GM12875 (cell line): ENCODE results near the gene HOXC5.

ENCODE experiments used
- H3K4me3 ChIP-seq: one replicate; pipeline ENCODE4 v1.5.1; 2011; ENCODE audit warnings: low read depth, low read length, control low read depth
- TF ChIP-seq, protein P1 (sequence below): IDR thresholded peaks from 2 replicates; pipeline ENCODE4 v1.5.1; 2011; ENCODE audit warnings: low read depth, mild to moderate bottlenecking, control low read depth, inconsistent platforms, low read length, moderate library complexity, borderline replicate concordance; ENCODE audit not compliant: insufficient read depth

HOXC5 gene

DNA sequence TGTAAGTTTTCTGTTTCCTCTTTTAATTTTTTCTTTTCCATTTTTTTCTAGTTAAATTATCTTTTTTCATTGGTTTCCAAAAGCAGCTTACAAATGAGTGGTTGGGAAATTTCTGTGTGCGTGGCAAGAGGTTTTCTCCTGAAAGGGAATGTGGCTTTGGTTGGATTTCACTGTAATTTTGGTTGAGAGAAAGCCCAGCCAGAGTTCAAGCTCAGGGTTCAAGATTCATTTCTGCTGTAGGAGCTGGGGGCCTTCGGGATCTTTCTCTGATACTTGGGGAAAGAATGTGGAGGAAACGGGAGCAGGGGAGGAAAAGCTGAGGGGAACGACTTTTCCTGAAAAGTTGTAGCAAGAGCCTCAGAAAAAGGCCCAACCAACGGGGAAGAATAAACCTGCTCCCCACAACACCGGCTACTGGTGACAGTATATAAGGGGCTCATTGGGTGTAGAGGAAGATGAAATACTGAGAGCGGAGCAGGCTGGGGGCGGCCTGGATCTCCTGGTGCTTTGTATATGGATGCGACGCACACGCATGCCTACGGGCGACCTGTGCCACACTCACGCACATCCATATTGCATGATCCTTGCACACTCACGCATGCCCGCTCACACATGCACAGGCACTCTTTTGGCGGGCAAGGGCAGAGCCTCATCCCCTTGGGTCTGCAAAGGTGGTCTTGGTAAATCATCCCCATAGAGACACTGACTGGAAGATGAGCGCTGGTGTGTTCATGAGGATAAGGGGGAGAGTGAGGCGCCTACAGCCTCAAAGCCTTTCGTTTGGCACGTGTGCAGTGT, 46.0 kb upstream of the HOXC5 start:
- no peak overlapping the region for H3K4me3 ChIP-seq
- TF ChIP-seq, protein P1, sequence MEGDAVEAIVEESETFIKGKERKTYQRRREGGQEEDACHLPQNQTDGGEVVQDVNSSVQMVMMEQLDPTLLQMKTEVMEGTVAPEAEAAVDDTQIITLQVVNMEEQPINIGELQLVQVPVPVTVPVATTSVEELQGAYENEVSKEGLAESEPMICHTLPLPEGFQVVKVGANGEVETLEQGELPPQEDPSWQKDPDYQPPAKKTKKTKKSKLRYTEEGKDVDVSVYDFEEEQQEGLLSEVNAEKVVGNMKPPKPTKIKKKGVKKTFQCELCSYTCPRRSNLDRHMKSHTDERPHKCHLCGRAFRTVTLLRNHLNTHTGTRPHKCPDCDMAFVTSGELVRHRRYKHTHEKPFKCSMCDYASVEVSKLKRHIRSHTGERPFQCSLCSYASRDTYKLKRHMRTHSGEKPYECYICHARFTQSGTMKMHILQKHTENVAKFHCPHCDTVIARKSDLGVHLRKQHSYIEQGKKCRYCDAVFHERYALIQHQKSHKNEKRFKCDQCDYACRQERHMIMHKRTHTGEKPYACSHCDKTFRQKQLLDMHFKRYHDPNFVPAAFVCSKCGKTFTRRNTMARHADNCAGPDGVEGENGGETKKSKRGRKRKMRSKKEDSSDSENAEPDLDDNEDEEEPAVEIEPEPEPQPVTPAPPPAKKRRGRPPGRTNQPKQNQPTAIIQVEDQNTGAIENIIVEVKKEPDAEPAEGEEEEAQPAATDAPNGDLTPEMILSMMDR: no peak

DNA sequence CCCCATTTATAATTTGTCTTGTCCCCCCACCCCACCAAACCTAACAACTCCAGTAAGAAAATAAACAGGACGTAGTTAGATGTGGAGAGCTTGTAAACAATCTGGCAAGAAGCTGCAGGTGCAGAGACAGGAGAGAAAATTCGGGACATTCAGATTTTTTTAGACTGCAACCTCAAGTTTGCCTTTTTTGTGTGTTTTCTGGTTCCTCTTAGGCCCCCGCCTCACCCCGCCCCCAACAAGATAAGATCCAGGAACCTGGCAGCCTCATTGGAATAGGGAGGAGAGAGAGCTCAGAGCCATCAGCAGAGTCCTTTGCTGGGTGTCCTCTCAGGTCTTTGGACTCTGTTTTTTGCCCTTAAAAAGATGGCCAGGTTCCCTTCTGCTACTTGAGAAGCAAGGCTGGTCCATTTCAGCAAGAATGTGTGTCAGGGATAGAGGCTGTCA, 45.0 kb upstream of the HOXC5 start:
- TF ChIP-seq, protein P1: no peak
- H3K4me3 ChIP-seq: no peak overlapping the region

DNA sequence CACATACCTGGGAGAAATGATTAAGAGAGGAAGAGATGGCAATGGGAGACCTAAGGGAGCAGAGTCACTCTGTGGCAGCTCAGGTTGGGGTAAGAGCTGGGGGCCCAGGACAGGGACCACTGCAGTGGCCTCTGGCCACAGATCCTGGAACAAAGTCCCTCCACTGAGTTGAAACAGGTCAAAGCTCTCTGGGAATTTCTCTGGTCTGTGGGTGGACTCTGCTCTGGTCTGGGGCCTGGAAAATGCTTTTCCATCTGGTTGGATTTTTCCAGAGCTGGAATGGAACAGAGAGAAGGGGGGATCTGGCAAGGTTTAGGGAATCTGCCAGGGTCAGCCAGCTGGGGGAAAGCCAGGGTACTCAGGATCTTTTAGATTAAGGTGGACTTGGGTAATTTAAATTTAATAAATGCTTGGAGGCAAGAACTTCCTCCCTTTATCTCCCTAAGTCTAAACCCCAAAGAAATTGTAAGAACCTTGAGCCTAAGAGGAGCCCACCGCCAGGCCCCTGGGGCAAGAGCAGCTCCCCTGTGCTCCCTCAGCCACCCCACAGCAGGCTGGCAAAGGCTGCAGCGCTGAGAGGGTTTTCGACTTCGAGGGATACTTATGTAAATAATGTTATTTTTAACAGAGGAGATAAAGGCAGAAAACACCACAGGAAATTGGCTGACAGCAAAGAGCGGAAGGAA, 44.2 kb upstream of the HOXC5 start:
- TF ChIP-seq, protein P1: no peak
- no peak overlapping the region for H3K4me3 ChIP-seq

DNA sequence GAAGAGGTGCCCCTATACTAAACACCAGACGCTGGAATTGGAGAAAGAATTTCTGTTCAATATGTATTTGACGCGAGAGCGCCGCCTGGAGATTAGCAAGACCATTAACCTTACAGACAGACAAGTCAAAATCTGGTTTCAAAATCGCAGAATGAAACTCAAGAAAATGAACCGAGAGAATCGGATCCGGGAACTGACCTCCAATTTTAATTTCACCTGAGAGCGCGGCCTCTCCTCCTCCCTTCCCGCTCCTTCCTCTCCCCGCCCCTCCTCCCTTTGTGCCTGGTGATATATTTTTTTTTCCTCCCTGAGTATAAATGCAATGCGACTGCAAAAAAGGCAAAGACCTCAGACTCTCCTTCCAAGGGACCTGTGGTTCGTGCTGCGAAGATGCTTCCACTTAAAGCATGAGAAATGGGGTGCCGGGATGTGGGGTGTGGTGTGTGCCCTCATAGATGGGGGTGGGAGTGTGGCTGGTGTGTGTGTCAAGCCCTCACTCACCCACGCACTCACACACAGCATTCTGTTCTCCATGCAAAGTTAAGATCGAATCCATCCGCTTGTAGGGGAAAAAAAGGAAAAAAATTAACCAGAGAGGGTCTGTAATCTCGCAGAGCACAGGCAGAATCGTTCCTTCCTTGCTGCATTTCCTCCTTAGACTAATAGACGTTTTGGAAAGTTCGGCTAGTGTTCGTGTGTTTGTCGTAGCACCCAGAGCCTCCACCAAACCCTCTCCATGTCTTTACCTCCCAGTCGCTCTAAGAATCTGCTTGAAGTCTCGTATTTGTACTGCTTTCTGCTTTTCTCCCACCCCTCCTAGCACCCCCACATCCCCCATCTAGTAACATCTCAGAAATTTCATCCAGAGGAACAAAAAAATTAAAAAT, 43.4 kb upstream of the HOXC5 start:
- TF ChIP-seq, protein P1: peak; percentile 64
- no peak overlapping the region for H3K4me3 ChIP-seq

DNA sequence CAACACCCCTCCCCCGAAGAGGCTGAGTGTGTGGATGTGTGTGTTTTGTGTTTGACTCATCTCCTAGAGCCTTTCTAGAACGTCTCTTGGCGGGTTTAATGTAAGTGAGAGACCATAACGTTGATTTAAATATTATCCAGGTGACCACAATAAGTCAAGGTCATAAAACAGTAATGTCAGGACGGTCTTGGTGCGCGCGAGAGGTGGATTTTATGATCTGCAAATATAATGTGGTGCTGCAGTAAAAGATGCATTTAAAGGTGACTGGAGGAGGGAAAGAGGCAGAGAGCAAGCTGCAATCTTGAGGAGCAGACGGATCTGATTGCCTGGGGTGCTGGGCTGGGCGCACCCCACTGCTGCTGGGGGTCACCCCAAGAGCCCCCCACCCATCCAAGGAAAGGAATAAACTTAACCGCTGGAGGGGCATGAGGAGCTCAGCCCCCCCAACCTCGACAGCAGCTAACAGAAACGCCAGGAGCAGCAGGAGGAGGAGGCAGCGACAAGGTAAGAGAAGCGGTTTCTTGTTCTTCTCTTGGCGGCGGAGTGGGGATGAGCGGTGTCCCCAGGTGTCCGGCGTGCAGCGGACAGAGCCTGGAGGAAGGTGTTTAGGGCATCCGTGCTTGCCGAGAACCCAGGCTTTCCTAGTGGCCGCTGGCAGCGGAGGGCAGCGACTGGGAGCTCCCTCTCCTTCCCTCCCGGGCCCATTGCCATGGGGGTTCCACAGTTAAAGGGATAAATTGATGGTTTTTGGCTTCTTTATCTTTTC, 42.4 kb upstream of the HOXC5 start:
- H3K4me3 ChIP-seq: no peak overlapping the region

DNA sequence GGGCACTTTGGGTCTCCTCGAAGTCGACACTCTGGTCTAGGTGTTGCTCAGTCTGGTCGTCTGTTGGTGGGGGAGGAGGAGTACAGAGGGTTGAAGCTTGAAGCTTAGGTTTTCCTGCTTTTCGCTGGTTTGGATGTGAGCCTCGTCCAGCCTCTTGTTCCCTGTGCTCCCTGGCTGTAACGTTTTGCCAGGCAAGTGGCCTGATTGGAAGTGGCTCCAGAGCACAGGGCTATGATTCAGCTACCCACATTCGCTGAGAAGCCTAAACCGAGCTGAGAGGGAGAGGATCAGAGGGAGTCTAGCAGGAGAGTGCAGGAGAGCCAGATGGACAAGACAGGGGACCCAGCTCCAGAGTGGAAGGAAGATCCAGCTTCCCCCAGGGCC, 41.8 kb upstream of the HOXC5 start:
- TF ChIP-seq, protein P1: no peak
- no peak overlapping the region for H3K4me3 ChIP-seq

More for the DNA sequence above, 42.4 kb upstream of the HOXC5 start:
- TF ChIP-seq, protein P1: no peak
